Stimulated activated CD8-positive, alpha-beta memory T cell treated with anti-CD3 and anti-CD28 coated beads, Interleukin-2, amount 100 ng/mL, for 48 hours (primary cell): ENCODE data around the gene TMEM242.

Experiments
- DNase-seq, 2 donors: peaks; one replicate each; pipeline ENCODE4 v3.0.0-alpha.2; 2020; ENCODE audit warnings: low read depth in 2 of 2

The TMEM242 gene

GRCh38 chr6:157249826-157250225 lies 73.5 kb downstream of the TMEM242 start:
- DNase-seq: no peak

DNA sequence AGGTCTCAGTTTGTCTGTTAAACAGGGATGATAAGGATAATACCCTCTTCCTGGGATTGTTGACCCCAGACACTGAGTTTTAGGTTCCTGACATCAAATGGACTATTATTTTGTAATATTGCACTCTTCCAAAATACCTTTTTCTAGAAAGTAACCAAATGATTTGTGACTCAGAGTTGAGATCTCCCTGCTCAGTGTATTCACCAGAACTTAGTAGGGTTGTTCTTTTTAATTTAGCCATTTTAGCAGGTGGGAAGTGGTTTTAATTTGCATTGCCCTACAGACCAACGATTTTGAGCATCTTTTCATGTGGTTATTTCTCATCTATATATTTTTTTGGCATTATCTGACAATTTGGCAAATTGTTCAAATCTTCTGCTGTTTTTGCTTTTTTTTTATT lies 75.1 kb downstream of the TMEM242 start:
- DNase-seq: no peak

DNA sequence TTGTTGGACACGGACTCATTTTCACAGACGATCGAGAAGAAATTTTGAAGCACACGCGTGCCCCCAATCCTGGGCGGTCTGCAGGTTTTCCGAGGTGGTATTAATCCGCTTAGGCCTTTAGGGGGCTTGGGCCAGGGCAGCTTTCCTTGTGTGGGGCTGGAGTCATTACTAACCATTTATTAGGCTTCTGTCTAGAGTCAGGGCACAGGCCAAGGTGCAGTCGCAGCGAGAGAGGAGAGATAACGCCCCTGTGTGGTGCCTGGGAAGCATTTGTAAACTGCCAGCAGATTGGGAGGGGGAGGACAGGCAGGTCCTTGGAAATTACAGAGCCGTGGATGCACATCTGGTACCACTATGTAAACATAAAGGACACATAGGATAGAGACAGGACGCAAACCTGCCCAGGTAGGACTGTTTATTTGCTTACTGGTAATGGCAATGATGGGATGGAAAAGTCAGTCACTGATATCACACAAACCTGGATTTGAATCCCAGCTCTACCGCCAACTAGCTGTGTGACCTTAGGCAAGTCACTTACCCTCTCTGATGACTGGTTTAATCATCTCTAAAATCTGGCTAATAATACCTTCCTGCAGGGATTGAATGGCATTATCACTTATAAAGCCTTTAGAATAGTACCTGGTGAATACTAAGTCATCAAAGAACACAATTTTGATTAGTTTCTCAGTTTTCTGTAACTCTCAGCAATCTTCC lies 76.4 kb downstream of the TMEM242 start:
- DNase-seq: no peak

GRCh38 chr6:157246048-157246630 lies 77.2 kb downstream of the TMEM242 start:
- DNase-seq: no peak

GRCh38 chr6:157245436-157245835 lies 77.9 kb downstream of the TMEM242 start:
- no peak for DNase-seq

DNA sequence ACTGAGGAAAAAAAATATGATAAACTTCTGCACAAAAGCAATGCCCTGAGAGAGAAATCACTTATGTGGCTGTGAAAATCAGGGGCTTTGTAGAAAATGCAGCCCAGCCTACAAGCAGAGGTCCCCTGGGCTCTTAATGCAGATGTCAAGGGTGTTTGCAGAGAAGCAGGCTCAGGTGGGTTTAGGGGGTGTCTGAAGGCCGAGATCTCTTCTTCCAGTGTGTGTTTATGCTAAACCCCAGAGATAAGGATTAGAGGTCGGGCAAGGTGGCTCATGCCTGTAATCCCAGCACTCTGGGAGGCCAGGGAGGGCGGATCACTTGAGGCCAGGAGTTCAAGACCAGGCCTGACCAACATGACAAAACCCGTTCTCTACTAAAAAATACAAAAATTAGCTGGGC lies 78.5 kb downstream of the TMEM242 start:
- no peak for DNase-seq

GRCh38 chr6:157244175-157244574 lies 79.1 kb downstream of the TMEM242 start:
- DNase-seq: no peak

- no peak for DNase-seq
Observed at GRCh38 chr6:157242791-157243190, 80.5 kb downstream of the TMEM242 start.

DNA sequence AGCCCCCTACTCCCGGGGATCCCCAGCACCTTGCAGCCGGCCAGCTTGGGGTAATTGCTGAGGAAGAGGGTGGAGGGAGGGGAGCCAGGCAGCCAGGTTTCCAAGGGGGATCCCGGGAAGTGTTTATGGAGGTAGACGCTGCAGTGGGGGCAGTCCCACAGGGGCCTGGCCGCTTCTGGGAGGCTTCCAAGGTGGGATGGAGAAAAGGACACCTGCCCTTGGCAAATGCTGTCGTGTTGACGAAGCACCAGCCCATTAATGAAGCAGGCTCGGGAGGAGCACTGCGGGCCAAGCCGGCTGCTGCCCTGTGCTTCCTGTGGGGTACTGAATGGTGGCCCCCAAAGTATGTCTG lies 82.4 kb downstream of the TMEM242 start:
- DNase-seq: no peak

- DNase-seq: no peak
Observed at GRCh38 chr6:157240059-157240959, 83.0 kb downstream of the TMEM242 start.

GRCh38 chr6:157239671-157240058 lies 83.7 kb downstream of the TMEM242 start:
- DNase-seq: no peak
